ENCODE results near the gene STK24. TPM values are rescaled to one million over a fixed set of nuclear protein-coding genes. Genes with fewer than 3 reads are reported as not detected.

Gene STK24
- total RNA-seq, 1 experiment from 2014 or later, result 80.2 TPM

DNA sequence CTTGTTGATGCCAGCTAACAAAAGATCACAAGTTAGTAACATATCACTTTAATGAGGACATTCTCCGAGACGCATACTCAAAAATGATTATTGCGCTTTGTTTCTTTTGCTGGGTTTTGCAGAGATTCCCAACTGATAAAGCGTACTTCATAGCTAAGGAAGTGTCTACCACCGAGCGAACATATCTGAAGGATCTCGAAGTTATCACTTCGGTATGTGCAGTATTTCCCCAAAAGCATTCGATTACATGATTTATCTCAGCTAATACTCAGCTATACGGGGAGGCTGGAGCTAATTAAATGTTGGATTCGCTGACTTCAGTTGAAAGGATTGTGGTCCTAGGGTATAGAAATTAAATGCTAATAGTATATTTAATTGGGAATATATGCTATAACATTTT is 166.3 kb downstream of the STK24 start:
- Histone ChIP-seq H3K27ac (no peak overlapping the region), H3K4me1 (no peaks in the 10 kb centered on the region), H3K36me3 (peaks cover 6% of the 10 kb centered on the region; the same call in 1 of the 2 replicates), H3K4me3 (no peak overlapping the region), H3K9me3 (replicated peaks) (no peaks in the 10 kb centered on the region), H3K27me3 (no peaks in the 10 kb centered on the region)
- no peak for DNase-seq

DNA sequence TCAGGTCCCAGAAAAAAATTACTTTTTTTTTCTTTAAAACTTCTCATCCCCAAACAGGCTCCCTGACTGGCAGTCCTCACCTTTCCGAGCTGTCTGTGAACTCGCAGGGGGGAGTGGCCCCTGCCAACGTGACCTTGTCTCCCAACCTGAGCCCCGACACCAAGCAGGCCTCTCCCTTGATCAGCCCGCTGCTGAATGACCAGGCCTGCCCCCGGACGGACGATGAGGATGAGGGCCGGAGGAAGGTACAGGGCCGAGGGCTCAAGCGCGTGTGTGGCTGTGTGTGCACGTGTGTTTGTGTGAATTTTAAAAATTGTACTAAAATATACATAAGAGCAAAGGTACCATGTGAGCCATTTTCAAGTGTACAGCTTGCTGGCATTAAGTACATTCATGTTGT is 167.6 kb downstream of the STK24 start:
- Histone ChIP-seq H3K27me3 (no peaks in the 10 kb centered on the region), H3K4me3 (no peak overlapping the region), H3K27ac (no peak overlapping the region), H3K9me3 (replicated peaks) (no peaks in the 10 kb centered on the region), H3K36me3 (peaks cover 4% of the 10 kb centered on the region; the same call in 1 of the 2 replicates), H3K4me1 (no peaks in the 10 kb centered on the region)
- no peak for DNase-seq

DNA sequence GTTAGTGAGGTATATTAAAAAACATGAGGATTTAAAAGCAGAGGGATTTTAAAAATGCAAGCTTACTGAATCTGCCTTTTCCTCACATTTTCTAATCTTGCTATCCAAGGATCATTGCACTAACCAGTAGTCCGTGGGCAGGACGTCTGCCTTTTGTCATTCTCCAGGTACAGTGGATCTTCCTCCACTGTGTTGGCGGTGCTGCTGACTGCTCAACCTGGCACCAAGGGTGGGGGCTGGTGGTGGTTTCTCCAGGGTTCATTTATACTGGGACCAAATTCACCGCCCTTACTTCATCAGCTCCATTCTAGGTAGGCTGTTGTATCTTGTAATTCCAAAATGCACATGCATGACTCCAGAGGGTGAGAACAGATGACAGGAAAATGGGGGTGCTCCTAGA is 169.3 kb downstream of the STK24 start:
- H3K4me1 ChIP-seq, result no peaks in the 10 kb centered on the region
- H3K9me3 ChIP-seq (replicated peaks), result no peaks in the 10 kb centered on the region
- H3K27ac ChIP-seq, result no peak overlapping the region

DNA sequence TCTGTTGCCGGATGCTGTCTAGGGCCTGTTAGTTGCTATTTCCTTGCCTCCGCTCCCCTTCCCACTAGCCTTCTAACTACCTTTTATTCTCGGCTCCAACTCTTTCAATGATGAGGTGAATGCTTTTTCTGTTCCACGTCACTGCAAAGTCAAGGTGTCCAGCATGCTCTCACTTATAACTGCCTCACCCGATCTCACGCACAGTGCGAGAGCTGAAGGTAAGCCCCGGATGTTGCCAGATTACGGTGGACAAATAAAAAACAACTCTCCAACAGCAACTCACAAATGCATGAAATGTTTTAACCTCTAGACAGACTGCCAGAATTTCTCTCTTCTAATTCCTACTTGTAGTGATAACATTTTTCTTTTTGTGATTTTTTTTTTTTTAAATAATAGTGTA is 169.9 kb downstream of the STK24 start:
- no peaks in the 10 kb centered on the region for H3K9me3 ChIP-seq (replicated peaks)
- H3K4me1 ChIP-seq, result no peaks in the 10 kb centered on the region
- no peaks in the 10 kb centered on the region for H3K27me3 ChIP-seq
- H3K4me3 ChIP-seq, result no peak overlapping the region
- H3K36me3 ChIP-seq, result peaks cover under 1% of the 10 kb centered on the region; the same call in 1 of the 2 replicates
- no peak overlapping the region for H3K27ac ChIP-seq
- no peak for DNase-seq

More for the DNA sequence above, 169.3 kb downstream of the STK24 start:
- Histone ChIP-seq H3K4me3 (no peak overlapping the region), H3K36me3 (peaks cover 4% of the 10 kb centered on the region; the same call in 1 of the 2 replicates), H3K27me3 (no peaks in the 10 kb centered on the region)
- no peak for DNase-seq

DNA sequence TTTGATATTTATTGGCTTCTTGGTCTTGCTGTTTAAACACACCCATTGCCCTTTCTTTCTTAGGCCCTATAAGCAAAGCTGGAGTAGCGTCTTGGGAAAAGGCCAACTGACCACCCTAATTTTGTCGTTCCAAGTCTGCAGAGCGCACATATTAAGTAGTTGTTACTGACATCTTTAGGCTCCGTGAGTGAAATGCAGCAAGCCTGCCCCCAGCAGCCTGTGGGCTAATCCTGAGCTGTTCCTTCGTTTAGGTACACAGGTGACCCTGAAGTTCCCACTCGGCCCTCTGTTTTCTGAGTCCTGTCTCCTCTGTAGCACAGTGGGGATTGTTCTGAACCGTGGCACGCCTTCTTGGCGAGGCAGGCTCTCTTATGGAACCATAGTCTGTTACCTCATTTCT is 170.5 kb downstream of the STK24 start:
- no peaks in the 10 kb centered on the region for H3K27me3 ChIP-seq
- H3K9me3 ChIP-seq (replicated peaks), result no peaks in the 10 kb centered on the region
- H3K4me1 ChIP-seq, result no peaks in the 10 kb centered on the region
- DNase-seq, result no peak
- no peak overlapping the region for H3K27ac ChIP-seq
- H3K36me3 ChIP-seq, result no peaks in the 10 kb centered on the region
- no peak overlapping the region for H3K4me3 ChIP-seq

DNA sequence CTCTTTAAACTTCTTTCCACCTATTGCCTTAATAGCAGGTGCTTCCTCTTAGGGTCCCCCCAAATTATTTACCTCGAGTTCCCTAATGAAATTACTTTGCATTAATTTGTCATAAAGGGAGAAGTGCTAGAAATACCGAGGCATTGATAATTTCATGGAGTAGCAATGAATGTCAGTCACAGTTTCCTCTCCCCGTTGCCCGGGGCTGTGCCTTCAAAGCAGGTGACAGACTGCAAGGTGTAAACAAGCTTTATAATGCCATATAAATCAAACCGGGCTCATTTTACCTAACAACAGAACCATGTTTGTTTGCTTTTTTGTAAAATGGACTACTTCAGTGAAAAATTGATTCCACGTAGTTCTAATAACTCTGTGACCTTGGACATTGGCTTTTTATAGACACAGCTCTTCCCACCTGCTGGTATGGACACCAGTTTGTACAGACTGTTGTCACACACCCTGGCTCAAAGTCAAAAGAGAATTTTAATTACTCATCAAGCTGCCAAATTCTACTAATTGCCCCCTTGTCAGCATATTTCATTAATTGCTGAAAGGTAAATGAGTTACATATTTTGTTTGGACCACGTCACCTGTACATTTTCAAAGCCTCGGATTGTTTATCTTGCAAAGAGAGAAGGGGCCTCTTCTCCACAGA is 171.1 kb downstream of the STK24 start:
- H3K27ac ChIP-seq, result no peak overlapping the region
- no peaks in the 10 kb centered on the region for H3K27me3 ChIP-seq

DNA sequence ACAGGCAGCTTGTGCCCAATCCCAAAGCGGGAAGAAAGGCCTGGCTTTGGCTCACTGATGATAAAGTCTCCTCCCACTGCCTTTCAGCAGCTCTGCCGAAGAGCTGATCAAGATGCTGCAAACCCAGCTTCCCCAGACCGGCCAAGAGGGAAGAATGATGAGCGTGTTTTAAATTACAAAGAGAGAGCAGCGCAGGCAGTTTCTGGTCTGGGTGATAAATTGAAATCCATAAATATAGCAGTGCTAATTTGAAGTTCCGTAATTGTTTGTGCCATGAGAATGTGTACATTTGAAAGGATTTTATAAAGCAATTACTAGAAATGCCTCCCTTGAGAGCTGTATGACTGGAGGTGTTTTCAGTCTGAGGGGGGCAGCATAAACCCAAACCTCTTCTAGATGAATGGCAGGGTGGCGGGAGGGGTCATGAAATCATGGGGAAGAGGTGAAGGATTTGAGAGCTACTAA is 171.8 kb downstream of the STK24 start:
- H3K27me3 ChIP-seq, result no peaks in the 10 kb centered on the region

More for the DNA sequence above, 171.1 kb downstream of the STK24 start:
- Histone ChIP-seq H3K4me1 (no peaks in the 10 kb centered on the region), H3K9me3 (replicated peaks) (no peaks in the 10 kb centered on the region), H3K36me3 (no peaks in the 10 kb centered on the region), H3K4me3 (no peak overlapping the region)
- DNase-seq, result no peak

DNA sequence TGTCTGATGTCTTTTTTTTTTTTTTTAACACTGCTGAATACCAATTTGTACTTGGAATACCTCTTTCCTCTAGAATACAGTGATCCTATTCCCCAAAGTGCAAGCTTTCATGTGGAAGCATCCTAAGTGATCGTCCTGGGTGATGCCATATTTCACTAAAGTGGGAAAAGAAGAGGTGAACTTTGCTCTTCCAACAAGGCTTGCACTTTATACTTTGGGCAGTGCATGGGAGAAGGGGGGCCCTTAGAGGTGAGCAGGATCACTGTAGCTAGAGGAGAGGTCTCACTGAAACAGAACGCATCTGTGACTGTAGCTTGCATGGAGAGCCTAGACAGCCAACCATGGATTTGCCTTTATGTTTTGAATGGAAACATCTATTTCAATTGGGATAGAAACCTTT is 173.8 kb downstream of the STK24 start:
- Histone ChIP-seq H3K4me1 (no peaks in the 10 kb centered on the region), H3K27me3 (no peaks in the 10 kb centered on the region), H3K36me3 (no peaks in the 10 kb centered on the region), H3K9me3 (replicated peaks) (no peaks in the 10 kb centered on the region), H3K4me3 (no peak overlapping the region), H3K27ac (no peak overlapping the region)
- no peak for DNase-seq

More for the DNA sequence above, 171.8 kb downstream of the STK24 start:
- no peak for DNase-seq
- Histone ChIP-seq H3K4me1 (no peaks in the 10 kb centered on the region), H3K27ac (no peak overlapping the region), H3K36me3 (no peaks in the 10 kb centered on the region), H3K4me3 (no peak overlapping the region), H3K9me3 (replicated peaks) (no peaks in the 10 kb centered on the region)

DNA sequence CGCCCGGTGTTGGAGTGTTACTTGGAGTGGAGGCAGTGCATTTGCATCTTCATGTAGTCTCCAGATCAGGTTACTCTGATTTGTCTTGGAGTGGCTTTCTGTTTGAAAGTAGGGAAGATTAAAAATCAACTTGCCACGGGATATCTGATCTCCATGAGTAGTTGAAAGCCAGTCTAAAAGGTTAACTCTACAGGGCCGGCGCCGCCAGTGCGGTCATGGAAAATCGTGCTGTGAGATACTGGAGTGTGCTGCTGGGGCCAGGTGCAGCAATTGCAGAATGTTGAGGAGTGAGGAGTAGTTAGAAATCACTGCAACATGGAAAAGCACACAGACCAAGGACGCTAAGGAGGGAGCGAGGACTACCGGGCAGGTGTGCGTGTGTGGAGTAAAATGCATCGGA is 175.0 kb downstream of the STK24 start:
- Histone ChIP-seq H3K4me3 (no peak overlapping the region), H3K27me3 (no peaks in the 10 kb centered on the region), H3K27ac (no peak overlapping the region), H3K4me1 (no peaks in the 10 kb centered on the region), H3K36me3 (no peaks in the 10 kb centered on the region), H3K9me3 (replicated peaks) (no peaks in the 10 kb centered on the region)
- no peak for DNase-seq

DNA sequence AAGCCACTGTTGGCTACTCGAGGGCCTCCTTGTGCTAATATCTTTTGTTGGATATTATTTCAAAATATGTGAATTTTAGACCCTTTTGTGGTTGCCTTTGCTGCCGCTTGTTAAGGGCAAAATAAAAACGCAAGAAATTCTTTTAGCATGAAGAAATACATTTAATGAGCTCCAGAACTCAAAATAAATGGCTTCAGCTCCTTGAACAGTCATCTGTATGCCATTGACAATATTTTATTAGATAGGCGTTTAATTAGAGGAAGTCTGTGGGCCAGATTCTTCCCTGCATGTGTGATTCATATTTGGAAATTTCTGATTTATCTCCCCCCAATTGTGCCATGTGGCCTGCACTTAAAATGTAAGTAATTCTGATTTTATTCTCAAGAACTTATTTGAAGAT is 177.2 kb downstream of the STK24 start:
- no peaks in the 10 kb centered on the region for H3K4me1 ChIP-seq
- no peak for DNase-seq
- H3K36me3 ChIP-seq, result no peaks in the 10 kb centered on the region; the same call in 1 of the 2 replicates
- no peaks in the 10 kb centered on the region for H3K9me3 ChIP-seq (replicated peaks)
- H3K27ac ChIP-seq, result no peak overlapping the region
- H3K27me3 ChIP-seq, result no peaks in the 10 kb centered on the region
- H3K4me3 ChIP-seq, result no peak overlapping the region

DNA sequence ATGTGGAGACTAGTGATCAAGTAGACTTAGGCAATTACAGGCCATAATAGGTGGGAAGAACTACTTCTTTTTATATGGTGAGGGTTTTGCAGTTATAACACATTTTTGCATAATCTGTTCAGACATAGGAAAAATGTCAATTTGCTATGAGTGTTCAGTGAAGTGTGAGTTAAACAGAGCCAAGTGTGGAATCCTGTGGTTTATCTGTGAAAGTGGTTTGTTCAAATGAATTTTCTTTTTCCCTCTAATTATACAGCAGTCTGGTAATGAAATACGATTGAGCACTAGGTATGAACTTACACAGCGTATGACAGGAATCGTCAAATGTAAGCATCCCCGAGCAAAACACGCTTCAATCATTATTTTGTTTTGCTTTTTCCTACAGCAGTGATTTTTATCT is 178.3 kb downstream of the STK24 start:
- Histone ChIP-seq H3K4me1 (no peaks in the 10 kb centered on the region), H3K27ac (no peak overlapping the region), H3K4me3 (no peak overlapping the region), H3K9me3 (replicated peaks) (no peaks in the 10 kb centered on the region), H3K27me3 (no peaks in the 10 kb centered on the region), H3K36me3 (no peaks in the 10 kb centered on the region; the same call in 1 of the 2 replicates)
- no peak for DNase-seq

DNA sequence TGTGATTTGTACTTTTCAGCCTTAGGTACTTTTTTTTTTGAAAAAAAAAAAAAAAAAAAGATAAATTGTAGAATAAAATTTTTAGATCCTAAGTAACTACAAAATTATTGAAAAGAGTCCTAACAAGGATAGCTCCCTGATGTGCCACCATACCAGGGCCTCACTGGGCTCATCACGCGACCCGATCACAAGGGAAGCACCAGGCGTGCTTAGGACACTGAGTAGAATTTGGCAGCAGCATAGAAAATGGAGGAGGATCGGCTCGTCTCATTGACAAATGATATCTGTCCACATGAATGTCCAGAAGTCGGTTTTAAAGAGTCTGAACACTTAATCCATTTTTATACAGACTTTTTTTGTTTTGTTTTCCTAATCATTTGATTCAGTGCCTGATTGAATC is 179.0 kb downstream of the STK24 start:
- no peaks in the 10 kb centered on the region; the same call in 1 of the 2 replicates for H3K36me3 ChIP-seq
- no peak for DNase-seq
- H3K4me3 ChIP-seq, result no peak overlapping the region
- no peak overlapping the region for H3K27ac ChIP-seq
- no peaks in the 10 kb centered on the region for H3K9me3 ChIP-seq (replicated peaks)
- no peaks in the 10 kb centered on the region for H3K27me3 ChIP-seq
- H3K4me1 ChIP-seq, result no peaks in the 10 kb centered on the region

DNA sequence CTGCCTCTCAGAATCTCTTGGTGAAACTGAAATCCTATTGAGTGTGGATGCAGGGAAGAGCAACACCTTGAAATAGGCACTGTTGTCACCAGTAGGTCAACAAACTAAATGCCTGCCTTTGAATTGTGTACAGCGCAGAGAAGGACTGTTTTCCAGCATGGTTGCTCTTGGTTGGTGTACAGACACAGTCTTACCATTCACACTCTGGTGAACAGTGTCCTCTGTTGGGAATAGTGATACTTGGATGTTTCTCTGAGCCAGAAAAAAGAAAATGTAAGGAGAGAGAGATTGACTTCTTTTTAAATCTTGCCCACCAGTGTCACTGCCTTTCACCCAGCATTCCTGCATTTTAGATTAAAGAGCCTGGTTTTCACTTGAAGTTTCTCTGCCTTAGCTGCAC is 179.7 kb downstream of the STK24 start:
- DNase-seq, result peak in 1 of 2 experiments; percentile 20
- no peaks in the 10 kb centered on the region; the same call in 1 of the 2 replicates for H3K36me3 ChIP-seq
- H3K27ac ChIP-seq, result no peak overlapping the region
- no peak overlapping the region for H3K4me3 ChIP-seq
- no peaks in the 10 kb centered on the region for H3K9me3 ChIP-seq (replicated peaks)
- no peaks in the 10 kb centered on the region for H3K27me3 ChIP-seq
- H3K4me1 ChIP-seq, result no peaks in the 10 kb centered on the region

DNA sequence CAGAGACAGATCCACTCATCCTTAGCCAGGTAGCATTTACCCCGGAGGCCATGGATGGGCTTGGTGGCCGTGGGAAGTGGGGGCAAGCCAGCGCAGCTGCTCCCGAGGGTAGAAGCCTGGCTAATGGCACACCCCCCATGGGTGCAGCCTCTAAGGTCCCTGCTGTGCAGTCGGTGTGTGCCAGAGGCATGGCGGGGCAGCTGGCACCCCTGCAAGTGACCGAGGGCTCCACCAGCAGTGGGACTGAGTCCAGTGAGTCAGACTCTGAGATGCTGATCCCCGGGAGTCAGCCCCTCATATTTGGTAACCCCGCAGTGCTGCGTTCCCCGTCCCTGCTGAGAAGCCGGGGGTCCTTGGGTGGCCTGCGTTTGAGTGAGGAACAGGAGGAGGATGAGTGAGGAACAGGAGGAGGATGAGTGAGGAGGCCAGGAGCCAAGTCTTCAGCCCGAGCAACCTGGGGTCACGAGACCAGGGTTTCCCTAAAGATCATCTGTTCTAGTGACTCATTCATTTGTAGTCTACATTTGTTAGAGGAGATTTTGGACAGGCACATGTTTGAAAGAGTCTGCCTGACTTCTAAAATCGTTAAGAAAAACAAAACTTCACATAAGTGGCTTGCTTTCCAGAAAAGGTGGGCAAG is 180.7 kb downstream of the STK24 start:
- Histone ChIP-seq H3K27me3 (no peaks in the 10 kb centered on the region), H3K4me3 (no peak overlapping the region), H3K27ac (no peak overlapping the region), H3K4me1 (no peaks in the 10 kb centered on the region), H3K36me3 (no peaks in the 10 kb centered on the region; the same call in 1 of the 2 replicates), H3K9me3 (replicated peaks) (no peaks in the 10 kb centered on the region)
- DNase-seq, result no peak

All from SJCRH30 (cell line).